Mucosa of descending colon (tissue), 3 donors: ENCODE measurements around the gene TLR4. TPM values are rescaled to one million over a fixed set of nuclear protein-coding genes. Genes with fewer than 3 reads are reported as not detected.

Source experiments
- ATAC-seq: fragments of 200-7000 bp; cut with Tn5 transposase; one replicate; pipeline ENCODE4 v1.9.1; 2020; ENCODE audit warnings: mild to moderate bottlenecking, moderate library complexity
- DNase-seq, 3 donors: peaks; one replicate each; pipeline ENCODE4 v3.0.0-alpha.2; 2020
- H3K36me3 ChIP-seq: fragments of 200-600 bp; one replicate; pipeline ENCODE4 v1.8.0; 2021; ENCODE audit warnings: low read depth, mild to moderate bottlenecking
- H3K4me1 ChIP-seq: fragments of 200-600 bp; one replicate; pipeline ENCODE4 v1.8.0; 2021; ENCODE audit warnings: low read depth, mild to moderate bottlenecking
- H3K4me3 ChIP-seq: fragments of 200-600 bp; one replicate; pipeline ENCODE4 v1.8.0; 2021; ENCODE audit warnings: mild to moderate bottlenecking
- H3K9me3 ChIP-seq: fragments of 200-600 bp; one replicate; pipeline ENCODE4 v1.8.0; 2021; ENCODE audit warnings: mild to moderate bottlenecking
- intact Hi-C, 2 donors: fragments of 100-400 bp; cut with DNase I in 1 of 2; cut with micrococcal nuclease in 1 of 2; formaldehyde crosslinking; loops; one replicate each; pipeline versions ENCODE4 v1.11.0 to v1.11.1; 2022; cut with DNase I, micrococcal nuclease
- total RNA-seq, 3 donors: library from RNA; stranded (reverse); fragmentation: NEBNext Ultra II Directional in 2 of 3; extraction: Animal tissue kit (Norgen Biotek cat#: 25700) in 2 of 3; gene quantifications; one replicate each; pipeline versions ENCODE4 v1.2.1 to v1.2.4, GENCODE V29; 2021 to 2023
- TF ChIP-seq, protein P1 (sequence below): fragments of 200-600 bp; IDR thresholded peaks from one replicate; pipeline ENCODE4 v1.8.0; 2022; ENCODE audit warnings: antibody characterized with exemption, mild to moderate bottlenecking
- donor health status: DM: no; HTN: no; CAD: no; lungs with moderate emphysema.
- donor health status: DM: no; HTN: no; CAD: no.
- donor health status: DM: no; HTN: yes; CAD: no.

Gene TLR4
- total RNA-seq, 3 donors from 2014 or later: 6.9 to 16.1 (median 14.9) TPM

DNA sequence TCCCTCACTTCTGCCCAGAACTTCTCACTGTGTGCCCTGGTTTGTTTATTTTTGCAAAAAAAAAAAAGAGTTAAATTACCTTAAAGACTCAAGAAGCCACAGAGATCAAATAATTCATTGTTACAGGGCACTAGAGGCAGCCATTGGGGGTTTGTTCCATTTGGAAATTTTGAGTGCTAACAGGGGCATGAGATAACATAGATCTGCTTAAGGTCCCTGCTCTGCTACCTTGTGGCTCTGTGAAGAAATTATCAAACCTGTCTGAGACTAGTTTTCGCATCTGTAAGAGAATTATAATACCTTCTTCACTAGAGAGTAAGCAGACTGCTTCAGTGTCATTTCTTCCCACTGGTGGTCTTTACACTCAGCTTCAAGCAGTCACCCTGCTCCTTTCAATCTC lies 394 bp downstream of the TLR4 start:
- intact Hi-C loops: no loop called here
- ATAC-seq (peak; percentile 38), DNase-seq (no peak)
- no peaks in the 10 kb centered on the region for H3K36me3 ChIP-seq
- no peaks in the 10 kb centered on the region for H3K9me3 ChIP-seq
- no peaks in the 10 kb centered on the region for H3K4me1 ChIP-seq
- TF ChIP-seq, protein P1, sequence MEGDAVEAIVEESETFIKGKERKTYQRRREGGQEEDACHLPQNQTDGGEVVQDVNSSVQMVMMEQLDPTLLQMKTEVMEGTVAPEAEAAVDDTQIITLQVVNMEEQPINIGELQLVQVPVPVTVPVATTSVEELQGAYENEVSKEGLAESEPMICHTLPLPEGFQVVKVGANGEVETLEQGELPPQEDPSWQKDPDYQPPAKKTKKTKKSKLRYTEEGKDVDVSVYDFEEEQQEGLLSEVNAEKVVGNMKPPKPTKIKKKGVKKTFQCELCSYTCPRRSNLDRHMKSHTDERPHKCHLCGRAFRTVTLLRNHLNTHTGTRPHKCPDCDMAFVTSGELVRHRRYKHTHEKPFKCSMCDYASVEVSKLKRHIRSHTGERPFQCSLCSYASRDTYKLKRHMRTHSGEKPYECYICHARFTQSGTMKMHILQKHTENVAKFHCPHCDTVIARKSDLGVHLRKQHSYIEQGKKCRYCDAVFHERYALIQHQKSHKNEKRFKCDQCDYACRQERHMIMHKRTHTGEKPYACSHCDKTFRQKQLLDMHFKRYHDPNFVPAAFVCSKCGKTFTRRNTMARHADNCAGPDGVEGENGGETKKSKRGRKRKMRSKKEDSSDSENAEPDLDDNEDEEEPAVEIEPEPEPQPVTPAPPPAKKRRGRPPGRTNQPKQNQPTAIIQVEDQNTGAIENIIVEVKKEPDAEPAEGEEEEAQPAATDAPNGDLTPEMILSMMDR: no peak
- H3K4me3 ChIP-seq: no peak overlapping the region

DNA sequence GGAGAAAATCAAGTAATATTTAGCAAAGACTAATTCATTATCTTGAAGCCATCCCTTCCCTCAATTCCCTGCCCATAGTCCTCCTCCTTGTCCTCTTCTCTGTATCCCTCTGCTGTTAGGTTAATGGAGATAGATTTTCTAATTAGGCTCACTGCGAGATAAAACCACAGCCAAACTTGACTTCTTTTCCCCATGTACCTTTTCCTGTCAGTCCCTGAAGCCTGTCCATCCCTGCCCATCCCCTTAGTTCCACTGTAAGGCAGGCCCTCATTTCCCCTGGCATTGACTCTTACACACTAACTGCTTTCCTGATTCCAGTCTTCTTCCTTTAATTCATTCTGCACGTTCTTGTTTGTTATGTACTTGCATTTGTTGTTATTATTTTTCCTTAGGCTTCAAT lies 1.2 kb downstream of the TLR4 start:
- Histone ChIP-seq H3K4me1 (no peaks in the 10 kb centered on the region), H3K36me3 (no peaks in the 10 kb centered on the region), H3K9me3 (no peaks in the 10 kb centered on the region), H3K4me3 (no peak overlapping the region)
- ATAC-seq (no peak), DNase-seq (no peak)
- intact Hi-C loops: no loop called here
- TF ChIP-seq, protein P1: no peak

DNA sequence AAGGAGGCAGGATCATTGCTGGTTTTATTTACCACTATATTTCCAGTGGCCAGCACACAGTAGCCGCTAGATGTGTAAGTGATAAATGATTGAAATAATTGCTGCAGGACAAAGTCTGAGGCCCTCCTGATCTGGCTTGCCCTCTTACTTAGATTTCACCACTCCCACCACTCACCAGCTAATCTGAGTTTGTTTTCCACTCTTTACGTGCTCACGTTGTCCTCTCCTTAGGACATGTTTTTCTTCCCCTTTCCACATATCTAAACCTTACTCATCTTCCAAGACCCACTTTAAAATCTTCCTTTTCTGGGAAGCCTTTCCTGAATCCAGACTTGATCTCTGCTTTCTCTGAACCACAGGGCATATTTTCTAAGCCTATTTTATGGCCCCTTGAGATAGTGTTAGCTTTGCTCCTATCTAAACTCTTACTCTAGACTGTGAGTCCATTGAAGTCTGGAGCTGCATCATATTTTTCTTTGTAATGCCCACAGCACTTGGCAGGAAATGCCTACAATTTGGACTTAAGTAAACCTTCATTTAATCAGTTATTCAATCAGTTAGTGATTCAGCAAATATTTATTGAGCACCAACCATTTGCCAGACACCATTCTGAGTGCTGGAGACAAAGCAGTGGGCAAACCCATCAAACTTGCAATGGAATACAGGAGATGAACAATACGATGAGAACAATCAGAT lies 2.4 kb downstream of the TLR4 start:
- H3K4me3 ChIP-seq: no peak overlapping the region
- DNase-seq (no peak), ATAC-seq (no peak)
- H3K36me3 ChIP-seq: no peaks in the 10 kb centered on the region
- no peaks in the 10 kb centered on the region for H3K4me1 ChIP-seq
- TF ChIP-seq, protein P1: no peak
- no peaks in the 10 kb centered on the region for H3K9me3 ChIP-seq
- intact Hi-C loops: no loop called here

DNA sequence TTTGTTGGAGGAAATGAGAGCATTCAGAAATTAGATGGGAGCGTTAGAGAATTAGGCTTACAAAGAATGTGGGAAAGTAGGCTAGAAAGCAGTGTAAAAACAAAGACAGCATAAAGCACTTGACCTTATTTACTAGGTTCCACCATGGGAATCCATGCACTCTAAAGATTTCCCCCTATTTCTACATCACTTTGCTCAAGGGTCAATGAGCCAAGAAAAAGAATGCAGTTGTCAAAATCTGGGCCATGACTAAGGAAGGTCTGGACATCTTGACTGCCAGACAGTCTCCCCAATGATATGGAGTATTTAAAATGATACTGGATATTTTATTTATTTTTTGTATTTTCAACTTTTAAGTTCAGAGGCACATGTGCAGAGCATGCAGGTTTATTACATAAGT lies 3.4 kb downstream of the TLR4 start:
- Histone ChIP-seq H3K9me3 (no peaks in the 10 kb centered on the region), H3K4me1 (no peaks in the 10 kb centered on the region), H3K36me3 (no peaks in the 10 kb centered on the region), H3K4me3 (no peak overlapping the region)
- intact Hi-C loops: no loop called here
- TF ChIP-seq, protein P1: no peak
- no peak for ATAC-seq
- DNase-seq: no peak

DNA sequence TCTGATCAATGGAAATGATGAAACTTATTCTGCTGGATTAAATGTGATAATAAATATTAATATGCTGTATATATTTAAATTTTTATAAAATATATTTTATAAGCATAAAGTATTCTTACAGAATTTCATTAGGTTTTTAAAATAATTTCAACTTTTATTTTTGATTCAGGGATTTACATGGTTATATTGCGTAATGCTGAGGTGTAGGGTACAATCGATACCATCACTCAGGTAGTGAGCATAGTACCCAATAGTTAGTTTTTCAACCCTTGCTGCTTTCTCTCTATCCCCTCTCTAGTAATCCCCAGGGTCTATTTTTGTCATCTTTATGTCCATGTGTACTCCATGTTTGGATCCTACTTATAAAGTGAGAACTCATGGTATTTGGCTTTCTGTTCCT lies 5.7 kb downstream of the TLR4 start:
- intact Hi-C loops: no loop called here
- TF ChIP-seq, protein P1: no peak
- ATAC-seq (no peak), DNase-seq (no peak)
- Histone ChIP-seq H3K4me3 (no peak overlapping the region), H3K4me1 (no peaks in the 10 kb centered on the region), H3K36me3 (no peaks in the 10 kb centered on the region), H3K9me3 (no peaks in the 10 kb centered on the region)

DNA sequence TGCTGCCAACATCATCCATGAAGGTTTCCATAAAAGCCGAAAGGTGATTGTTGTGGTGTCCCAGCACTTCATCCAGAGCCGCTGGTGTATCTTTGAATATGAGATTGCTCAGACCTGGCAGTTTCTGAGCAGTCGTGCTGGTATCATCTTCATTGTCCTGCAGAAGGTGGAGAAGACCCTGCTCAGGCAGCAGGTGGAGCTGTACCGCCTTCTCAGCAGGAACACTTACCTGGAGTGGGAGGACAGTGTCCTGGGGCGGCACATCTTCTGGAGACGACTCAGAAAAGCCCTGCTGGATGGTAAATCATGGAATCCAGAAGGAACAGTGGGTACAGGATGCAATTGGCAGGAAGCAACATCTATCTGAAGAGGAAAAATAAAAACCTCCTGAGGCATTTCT lies 10.1 kb downstream of the TLR4 start:
- Histone ChIP-seq H3K36me3 (no peaks in the 10 kb centered on the region), H3K9me3 (no peaks in the 10 kb centered on the region), H3K4me3 (no peak overlapping the region), H3K4me1 (peaks cover 8% of the 10 kb centered on the region)
- DNase-seq: peak in 1 of 3 donors; percentile 37
- TF ChIP-seq, protein P1: no peak
- peak; percentile 54 for ATAC-seq
- intact Hi-C loops: no loop called here
